ENCODE measurements around the gene SNRNP40. TPM values are rescaled to one million over a fixed set of nuclear protein-coding genes. Genes with fewer than 3 reads are reported as not detected.

SNRNP40 gene
- total RNA-seq, 4 donors from 2014 or later, result 24.3 to 54.7 (median 51.3) TPM

DNA sequence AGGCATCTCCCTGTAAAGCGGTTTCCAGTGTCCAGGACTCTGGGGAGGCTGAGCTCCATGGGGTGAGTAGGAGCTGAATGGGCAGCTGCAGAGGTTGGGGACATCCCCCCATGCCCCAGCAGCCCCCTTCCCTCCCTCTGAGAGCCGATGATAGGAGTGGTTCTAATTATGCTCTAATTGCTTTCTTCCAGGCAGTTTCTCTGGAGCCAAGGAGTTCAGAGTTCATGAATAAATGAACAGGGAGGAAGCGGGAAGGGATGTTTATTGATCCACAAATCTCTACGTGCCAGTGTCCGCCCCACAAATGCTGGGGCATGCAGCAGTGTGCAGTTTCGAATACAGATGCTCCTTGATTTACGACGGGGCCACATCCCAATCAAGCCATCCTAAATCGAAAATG is 72.5 kb downstream of the SNRNP40 start:
- no peak overlapping the region for H3K4me3 ChIP-seq
- intact Hi-C loops (cut with DNase I), result no loop called here
- WGBS, 2 donors, result 45 to 54% methylated on average over 6 to 8 of the region's 9 CpGs
- no peaks in the 10 kb centered on the region for H3K4me1 ChIP-seq
- H3K36me3 ChIP-seq, result no peaks in the 10 kb centered on the region
- no peak overlapping the region for H3K27ac ChIP-seq
- H3K9me3 ChIP-seq, result no peaks in the 10 kb centered on the region
- peaks cover 0 to 38% (median 0%) of the 10 kb centered on the region in 4 donors for H3K27me3 ChIP-seq
- no peak for TF ChIP-seq POLR2A (IDR thresholded peaks at IDR 0.05)
- TF ChIP-seq CTCF (IDR thresholded peaks at IDR 0.05), result no peak
- no peak for DNase-seq

GRCh38 chr1:31222176-31222575 is 74.4 kb downstream of the SNRNP40 start:
- TF ChIP-seq CTCF (IDR thresholded peaks at IDR 0.05) (no peak), POLR2A (IDR thresholded peaks at IDR 0.05) (no peak)
- 70 to 100% methylated on average over 2 of the region's 3 CpGs for WGBS, 2 donors
- Histone ChIP-seq H3K4me3 (no peak overlapping the region), H3K4me1 (no peaks in the 10 kb centered on the region), H3K27ac (no peak overlapping the region), H3K27me3 (peaks cover 0 to 38% (median 0%) of the 10 kb centered on the region in 4 donors), H3K9me3 (no peaks in the 10 kb centered on the region), H3K36me3 (no peaks in the 10 kb centered on the region)
- intact Hi-C loops (cut with DNase I), result no loop called here
- no peak for DNase-seq

GRCh38 chr1:31221072-31221471 is 75.5 kb downstream of the SNRNP40 start:
- Histone ChIP-seq H3K27ac (no peak overlapping the region), H3K4me3 (no peak overlapping the region), H3K27me3 (peaks cover 0 to 38% (median 0%) of the 10 kb centered on the region in 4 donors), H3K4me1 (peaks cover 4 to 5% (median 5%) of the 10 kb centered on the region in 3 donors), H3K36me3 (no peaks in the 10 kb centered on the region), H3K9me3 (no peaks in the 10 kb centered on the region)
- intact Hi-C loops (cut with DNase I), result no loop called here
- DNase-seq, result no peak
- TF ChIP-seq POLR2A (IDR thresholded peaks at IDR 0.05) (no peak), CTCF (IDR thresholded peaks at IDR 0.05) (no peak)
- 68 to 69% methylated on average over 5 to 6 of the region's 6 CpGs for WGBS, 2 donors

DNA sequence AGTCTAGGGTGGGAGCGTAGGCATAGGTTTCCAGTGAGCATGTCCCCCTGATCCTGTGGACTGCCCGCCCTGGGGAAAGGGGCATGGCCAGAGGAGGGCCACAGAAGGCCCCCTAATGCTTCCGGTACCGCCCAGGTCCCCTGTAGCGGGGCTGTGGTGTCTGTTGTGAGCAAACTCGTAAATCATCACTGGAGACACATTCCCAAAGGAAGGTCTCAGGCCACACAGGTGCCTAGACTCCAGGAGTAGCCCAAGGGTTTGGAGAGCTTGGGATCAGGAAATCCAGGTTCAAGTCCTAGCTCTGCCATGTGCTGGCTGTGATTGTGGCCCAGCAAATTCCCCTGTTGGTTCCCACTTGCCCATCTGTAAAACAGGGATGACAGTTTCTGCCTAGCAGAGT is 77.1 kb downstream of the SNRNP40 start:
- peaks cover 5 to 15% (median 8%) of the 10 kb centered on the region in 3 donors for H3K4me1 ChIP-seq
- DNase-seq, result no peak
- H3K4me3 ChIP-seq, result no peak overlapping the region
- H3K9me3 ChIP-seq, result no peaks in the 10 kb centered on the region
- H3K27me3 ChIP-seq, result peaks cover 0 to 36% (median 0%) of the 10 kb centered on the region in 4 donors
- no peak overlapping the region for H3K27ac ChIP-seq
- no peaks in the 10 kb centered on the region for H3K36me3 ChIP-seq
- WGBS, 2 donors, result 100% methylated on average over 2 of the region's 6 CpGs; no CpG with 5 or more reads in 1 of the 2 donors
- TF ChIP-seq CTCF (IDR thresholded peaks at IDR 0.05), result no peak
- no peak for TF ChIP-seq POLR2A (IDR thresholded peaks at IDR 0.05)
- intact Hi-C loops (cut with DNase I), result no loop called here

GRCh38 chr1:31218705-31219104 is 77.9 kb downstream of the SNRNP40 start:
- Histone ChIP-seq H3K4me3 (no peak overlapping the region), H3K27ac (no peak overlapping the region), H3K9me3 (no peaks in the 10 kb centered on the region), H3K4me1 (peaks cover 5 to 15% (median 8%) of the 10 kb centered on the region in 3 donors), H3K27me3 (peaks cover 0 to 29% (median 0%) of the 10 kb centered on the region in 4 donors), H3K36me3 (no peaks in the 10 kb centered on the region)
- intact Hi-C loops (cut with DNase I), result no loop called here
- DNase-seq, result no peak
- 59 to 79% methylated on average over 3 of the region's 8 CpGs for WGBS, 2 donors
- TF ChIP-seq POLR2A (IDR thresholded peaks at IDR 0.05) (no peak), CTCF (IDR thresholded peaks at IDR 0.05) (no peak)
